Mammary epithelial cell (primary cell): ENCODE data around the gene ZNF169.

ENCODE experiments used
- CTCF ChIP-seq, 2 donors: IDR thresholded peaks in 1 of 2; conservative IDR thresholded peaks in 1 of 2; 2 replicates each; pipeline ENCODE4 v1.5.1; 2011 to 2012; ENCODE audit warnings: inconsistent platforms in 2 of 2, low read length in 2 of 2, mild to moderate bottlenecking in 2 of 2, control low read depth in 1 of 2, low read depth in 1 of 2; ENCODE audit not compliant: insufficient read depth in 1 of 2; ENCODE audit errors: extremely low read depth in 1 of 2
- EZH2 ChIP-seq: IDR thresholded peaks from 2 replicates; pipeline ENCODE4 v1.6.1; 2012; ENCODE audit warnings: low read length, inconsistent platforms, borderline replicate concordance

GRCh38 chr9:94269264-94269663 lies 10.2 kb downstream of the ZNF169 start:
- no peak for TF ChIP-seq CTCF (conservative IDR thresholded peaks at IDR 0.05 in 1 of 2, IDR thresholded peaks at IDR 0.05 in 1 of 2; ENCODE audit: extremely low read depth in 1 of 2, insufficient read depth in 1 of 2, low read depth in 1 of 2, low read length in 2 of 2)
- no peak for TF ChIP-seq EZH2
